Hematopoietic multipotent progenitor cell treated with erythropoietin and hydrocortisone succinate and interleukin-3 and kit ligand, for 6 days (in vitro differentiated cells): ENCODE data around the gene SLCO2A1.

Experiments used
- DNase-seq: peaks from one replicate; pipeline ENCODE4 v3.0.0-alpha.2; 2015

Gene SLCO2A1

GRCh38 chr3:133998691-133999241, 31.0 kb downstream of the SLCO2A1 start:
- DNase-seq = no peak

DNA sequence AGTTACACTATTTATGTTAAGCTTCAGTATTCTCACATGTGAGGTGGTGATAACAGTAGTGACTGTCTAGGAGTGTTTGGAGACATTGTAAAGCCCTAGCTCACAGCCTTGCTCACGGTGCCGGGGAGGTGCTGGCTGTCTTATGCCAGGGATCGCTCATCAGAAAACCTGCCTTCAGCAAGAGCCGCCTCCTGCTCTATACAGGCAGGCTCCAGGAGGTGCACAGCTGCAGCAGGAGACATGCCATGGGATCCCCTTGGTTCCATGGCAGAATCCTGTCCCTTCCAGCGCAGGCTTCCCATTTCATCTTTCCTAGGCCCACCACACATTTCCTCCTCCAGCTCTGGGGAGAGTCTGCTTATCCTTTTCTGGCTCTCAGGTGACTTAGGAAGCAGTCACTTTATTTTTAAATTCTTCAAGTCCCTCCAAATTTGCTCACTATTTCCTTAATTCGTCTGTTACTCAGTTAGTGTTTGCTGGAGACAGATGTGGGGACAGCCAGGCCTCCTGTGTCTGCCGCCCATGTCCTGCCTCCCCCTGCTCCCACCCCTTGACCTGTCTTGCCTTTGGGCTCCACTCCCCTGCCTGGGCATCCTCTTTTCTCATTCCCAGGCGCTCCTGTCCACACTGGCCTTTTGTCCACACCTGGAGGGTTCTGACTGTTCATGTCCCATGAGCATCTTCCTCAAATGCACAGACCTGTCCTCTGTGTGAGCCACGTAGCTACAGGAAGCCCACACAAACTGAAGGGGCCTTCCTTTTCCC, 31.7 kb downstream of the SLCO2A1 start:
- DNase-seq = no peak

GRCh38 chr3:133996996-133997395, 32.7 kb downstream of the SLCO2A1 start:
- DNase-seq = no peak

- no peak for DNase-seq
Observed at GRCh38 chr3:133996251-133996661, 33.5 kb downstream of the SLCO2A1 start.

DNA sequence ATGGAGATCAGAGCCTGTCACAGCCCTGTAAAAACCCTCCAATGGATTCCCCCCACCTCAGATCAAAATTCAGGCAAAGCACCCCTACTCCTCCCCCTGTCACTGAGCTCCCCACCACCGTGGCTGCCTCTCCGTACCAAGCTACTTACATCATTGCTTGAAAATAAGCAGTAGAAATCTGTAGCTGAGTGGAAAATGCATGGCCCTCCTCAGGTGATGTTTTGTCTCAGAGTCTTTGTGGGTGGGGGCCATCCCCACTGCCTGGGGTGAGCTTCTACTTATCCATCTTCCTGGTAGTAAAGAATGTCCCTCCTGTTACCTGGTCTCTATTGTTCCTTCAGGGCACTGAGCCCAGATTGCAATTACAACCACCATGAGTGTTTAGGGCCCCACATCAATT, 34.5 kb downstream of the SLCO2A1 start:
- DNase-seq = no peak

DNA sequence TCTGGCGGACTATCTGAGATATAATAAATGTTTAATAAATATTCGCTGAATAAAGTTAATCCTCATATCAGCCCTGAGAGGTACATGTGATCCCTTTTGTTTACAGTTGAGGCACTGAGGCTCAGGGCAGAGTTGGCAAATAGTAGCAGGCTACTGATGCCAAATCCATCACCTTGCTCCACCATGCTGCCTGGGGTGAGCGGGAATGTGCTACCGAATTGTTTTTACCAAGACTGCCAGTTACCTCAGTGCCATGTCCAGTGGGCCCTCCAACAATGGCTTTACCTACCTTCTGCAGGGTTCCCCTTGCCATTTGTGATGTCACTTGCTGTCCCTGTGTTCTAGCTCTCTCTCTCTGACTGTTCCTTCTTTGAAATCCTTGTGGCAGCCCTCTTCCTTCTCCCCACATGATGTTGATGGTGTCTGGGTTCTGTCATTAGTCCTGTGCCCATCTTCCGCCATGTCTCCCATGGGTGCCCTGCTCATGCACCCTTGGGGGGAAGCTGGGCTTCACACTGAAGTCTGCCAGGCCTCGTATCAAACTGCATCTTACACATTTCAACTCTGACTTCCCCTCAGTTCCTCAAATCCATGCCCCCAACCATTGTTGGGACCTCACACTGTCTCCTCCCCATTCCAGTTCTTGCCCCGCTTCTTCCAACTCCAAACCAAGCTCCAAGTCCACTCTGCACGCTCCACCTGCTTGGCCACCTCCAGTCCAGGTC, 35.4 kb downstream of the SLCO2A1 start:
- DNase-seq = no peak

GRCh38 chr3:133992951-133993620, 36.6 kb downstream of the SLCO2A1 start:
- DNase-seq = no peak

- DNase-seq = no peak
Observed at GRCh38 chr3:133992381-133992780, 37.3 kb downstream of the SLCO2A1 start.

DNA sequence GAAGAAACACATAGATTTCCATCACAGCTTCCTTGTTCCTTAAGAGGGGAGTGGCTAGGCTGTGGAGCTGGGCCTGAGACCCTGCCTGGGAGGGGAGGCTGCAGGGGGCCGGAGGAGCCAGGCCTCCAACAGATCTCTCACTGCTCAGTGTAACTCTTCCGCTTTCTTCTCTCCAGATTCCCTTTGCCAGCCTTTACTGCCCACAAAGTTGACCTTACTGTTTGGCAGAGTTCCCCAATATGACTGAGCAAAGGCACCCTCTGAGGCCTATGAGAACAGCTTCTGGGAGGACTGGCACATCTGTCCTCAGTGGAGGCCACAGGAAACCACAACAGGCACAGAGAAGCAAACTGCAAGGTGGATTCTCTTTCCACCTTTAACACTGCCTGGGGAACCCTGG, 38.1 kb downstream of the SLCO2A1 start:
- peak; percentile 42 for DNase-seq

DNA sequence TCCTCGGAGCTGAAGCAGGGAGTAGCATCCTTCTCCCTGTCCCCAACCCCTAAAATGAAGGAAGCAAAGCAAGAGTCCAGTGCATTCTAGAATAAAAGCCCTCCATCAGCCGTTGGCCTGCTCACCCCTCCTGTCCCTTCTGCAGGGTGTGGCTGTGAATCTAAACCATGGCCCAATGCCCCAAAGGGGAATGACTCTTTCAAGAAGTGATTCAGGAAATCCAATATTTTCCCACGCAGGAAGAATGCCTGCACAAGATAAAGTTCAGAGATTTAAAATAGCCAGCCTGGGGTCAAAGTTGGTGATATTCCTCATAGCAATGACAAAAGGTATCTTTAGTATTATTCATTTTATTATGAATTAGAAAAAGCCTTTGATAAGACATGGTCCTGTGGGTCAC, 38.5 kb downstream of the SLCO2A1 start:
- no peak for DNase-seq

- no peak for DNase-seq
Observed at GRCh38 chr3:133989936-133990702, 39.6 kb downstream of the SLCO2A1 start.

DNA sequence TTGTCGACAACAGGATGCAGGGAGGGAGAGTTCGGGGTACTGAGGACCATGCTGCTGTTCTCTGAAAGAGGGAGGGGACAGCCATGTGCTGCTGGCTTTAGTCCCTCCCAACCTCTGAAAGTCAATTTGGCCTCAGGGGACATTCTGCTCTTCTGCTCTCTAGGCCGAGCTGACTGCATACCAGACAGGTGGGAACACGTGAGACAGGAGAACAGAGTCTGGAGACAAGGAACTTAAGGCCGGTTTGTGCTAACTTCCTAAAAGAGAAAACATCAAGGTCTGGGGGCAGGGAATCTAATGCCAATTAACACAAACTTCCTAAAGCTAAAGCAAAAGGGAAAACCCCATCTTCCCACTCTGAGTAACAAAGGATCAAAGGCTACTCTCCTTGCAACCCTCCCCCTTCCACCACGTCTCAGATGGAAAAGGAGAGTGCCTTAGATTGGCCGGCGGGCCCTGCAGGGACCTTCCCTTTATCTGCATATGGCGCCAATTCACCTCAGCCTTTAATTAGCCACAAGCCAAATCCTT, 41.0 kb downstream of the SLCO2A1 start:
- no peak for DNase-seq

DNA sequence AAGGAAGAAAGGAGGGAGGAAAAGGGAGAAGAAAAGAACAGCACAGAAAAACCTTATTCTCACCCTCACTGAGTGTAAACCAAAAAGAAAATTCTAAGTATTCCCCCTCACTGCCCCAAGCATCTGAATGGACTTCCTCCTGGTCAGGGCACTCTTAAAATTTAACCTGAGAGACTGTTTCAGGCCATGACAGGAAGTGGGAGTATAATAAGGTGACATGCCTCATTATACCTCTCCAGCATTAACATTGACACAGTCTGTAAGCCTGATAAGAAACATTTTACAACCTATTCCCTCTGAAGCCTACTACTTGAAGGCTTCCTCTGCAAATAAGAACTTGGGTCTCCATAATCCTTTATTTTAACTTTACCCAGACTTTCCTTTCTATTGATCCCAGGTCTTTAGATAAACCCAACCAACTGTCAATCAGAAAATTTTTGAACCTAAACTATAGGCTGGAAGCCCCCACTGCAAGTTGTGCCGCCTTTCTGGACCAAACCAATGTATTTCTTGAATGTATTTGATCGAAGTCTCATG, 41.7 kb downstream of the SLCO2A1 start:
- DNase-seq = no peak

GRCh38 chr3:133987136-133987535, 42.6 kb downstream of the SLCO2A1 start:
- DNase-seq = no peak

- peak; percentile 30 for DNase-seq
Observed at GRCh38 chr3:133986311-133986710, 43.4 kb downstream of the SLCO2A1 start.

- no peak for DNase-seq
Observed at GRCh38 chr3:133984975-133985374, 44.8 kb downstream of the SLCO2A1 start.

DNA sequence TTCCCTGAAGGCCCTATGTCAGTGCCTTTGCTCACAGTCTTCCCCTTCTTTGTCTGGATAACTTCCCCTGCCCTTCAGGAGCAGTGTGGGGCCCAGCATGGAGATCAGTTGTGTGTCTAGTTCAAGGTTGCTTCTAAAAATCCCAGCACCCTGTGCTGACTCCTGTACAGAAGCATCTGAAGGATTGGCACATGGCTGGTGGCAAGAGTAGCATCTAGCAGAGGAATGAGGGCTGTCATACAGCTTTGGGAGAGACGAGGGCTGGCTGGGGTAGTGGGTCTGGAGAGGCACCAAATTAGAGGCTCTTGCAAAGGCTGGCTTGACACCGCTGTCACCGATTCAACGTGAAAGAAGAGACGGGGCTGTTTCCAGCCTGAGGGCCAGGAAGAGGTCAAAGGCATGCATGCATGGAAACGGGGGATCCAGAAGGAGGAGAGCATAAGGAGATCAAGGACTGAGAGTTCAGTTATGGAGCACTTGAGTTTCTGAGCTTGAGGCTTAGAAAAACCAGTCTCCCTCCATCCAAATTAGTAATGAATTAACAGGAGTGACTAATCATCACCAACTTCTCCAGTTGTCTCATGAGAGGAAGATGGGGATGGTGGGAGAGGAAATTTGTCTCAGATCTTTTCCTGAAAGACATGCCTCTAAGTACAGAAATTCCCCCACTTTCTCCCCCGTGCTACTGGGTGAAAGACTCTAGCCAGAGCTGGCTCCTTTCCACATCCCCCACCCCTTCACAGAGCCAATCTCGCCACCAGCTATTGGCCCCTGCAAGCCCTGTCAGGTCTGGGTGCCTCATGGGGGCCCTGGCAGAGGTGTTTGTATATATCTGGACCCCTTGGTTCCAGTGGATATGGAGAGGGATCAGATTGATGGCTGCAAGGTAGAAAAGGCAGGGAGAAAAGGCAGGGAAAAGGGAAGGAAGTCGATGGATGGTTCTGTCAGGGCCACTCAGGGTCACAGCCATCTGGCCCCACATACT, 45.9 kb downstream of the SLCO2A1 start:
- no peak for DNase-seq

- DNase-seq = no peak
Observed at GRCh38 chr3:133983126-133983525, 46.6 kb downstream of the SLCO2A1 start.

- no peak for DNase-seq
Observed at GRCh38 chr3:133980550-133980949, 49.2 kb downstream of the SLCO2A1 start.

GRCh38 chr3:133980035-133980434, 49.7 kb downstream of the SLCO2A1 start:
- no peak for DNase-seq

- peak; percentile 25 for DNase-seq
Observed at GRCh38 chr3:133979553-133979952, 50.2 kb downstream of the SLCO2A1 start.
